ENCODE measurements around the gene SIGLEC9.

DNA sequence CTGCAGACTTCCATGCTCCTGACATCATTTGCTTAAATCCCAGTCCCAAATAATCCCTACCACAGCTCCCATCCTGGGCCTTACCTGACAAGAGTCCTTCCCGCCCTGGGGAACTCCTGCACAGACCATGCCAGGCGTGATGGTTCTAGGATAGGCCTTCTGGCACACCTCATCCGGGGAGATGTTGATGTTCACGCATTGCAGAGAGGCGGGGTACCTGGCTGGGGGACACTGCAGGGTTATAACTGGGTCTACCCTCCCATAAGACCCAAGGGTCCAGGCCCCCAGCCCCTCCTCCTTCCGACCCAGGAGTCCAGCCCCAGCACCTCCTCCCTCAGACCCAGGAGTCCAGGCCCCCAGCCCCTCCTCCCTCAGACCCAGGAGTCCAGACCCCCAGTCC, 46.0 kb upstream of the SIGLEC9 start:
- TF ChIP-seq EZH2phosphoT487 (IDR thresholded peaks at IDR 0.05; ENCODE audit: insufficient read depth, low read depth), result no peak
- no peak for TF ChIP-seq EZH2 (IDR thresholded peaks at IDR 0.05; ENCODE audit: insufficient read depth, poor library complexity, severe bottlenecking)

All from GM23248 (cell line).